K562 (cell line): Measurements from ENCODE around the gene U2AF1L4. TPM values are rescaled to one million over a fixed set of nuclear protein-coding genes. Genes with fewer than 3 reads are reported as not detected.
A peak's percentile ranks its signal among the peaks of the same experiment; 100 is the strongest.

ENCODE experiments used
- AFF1 ChIP-seq, 2 experiments: fragments of 450-650 bp; IDR thresholded peaks; 2 replicates each; pipeline ENCODE4 v1.6.1; 2018; ENCODE audit warnings: mild to moderate bottlenecking in 2 of 2, low read depth in 1 of 2; ENCODE audit not compliant: partially characterized antibody in 2 of 2
- BHLHE40 ChIP-seq: IDR thresholded peaks from 2 replicates; pipeline ENCODE4 v1.6.1; 2011; ENCODE audit warnings: low read length, improper control_type of control experiment
- CXXC5 ChIP-seq: fragments of 250-450 bp; sonication (Bioruptor Pico); IDR thresholded peaks from 2 replicates; pipeline ENCODE4 v1.8.0; 2022; ENCODE audit warnings: inconsistent platforms, mild to moderate bottlenecking, moderate library complexity
- FOXP4 ChIP-seq: sonication (generic); formaldehyde crosslinking; IDR thresholded peaks from 2 replicates; pipeline ENCODE4 v1.8.0; 2022; ENCODE audit warnings: mild to moderate bottlenecking, missing genetic modification reagents, borderline replicate concordance
- HDAC1 ChIP-seq, 2 experiments: fragments of 450-650 bp; IDR thresholded peaks; 2 replicates each; pipeline ENCODE4 v1.6.1; 2016 to 2017; ENCODE audit warnings: inconsistent platforms in 1 of 2, mild to moderate bottlenecking in 1 of 2, moderate library complexity in 1 of 2
- L3MBTL2 ChIP-seq: fragments of 450-650 bp; IDR thresholded peaks from 2 replicates; pipeline ENCODE4 v1.6.1; 2016; ENCODE audit warnings: mild to moderate bottlenecking, moderate library complexity
- RBM25 ChIP-seq: fragments of 200-400 bp; formaldehyde crosslinking; IDR thresholded peaks from 2 replicates; pipeline ENCODE4 v1.6.1; 2018; ENCODE audit warnings: low read length, low read depth, moderate library complexity; ENCODE audit not compliant: severe bottlenecking
- ZNF143 ChIP-seq: sonication (generic); formaldehyde crosslinking; IDR thresholded peaks from 2 replicates; pipeline ENCODE4 v1.9.0; 2022; ENCODE audit warnings: mild to moderate bottlenecking, missing genetic modification reagents
- ZNF263 ChIP-seq: sonication (generic); formaldehyde crosslinking; IDR thresholded peaks from 2 replicates; pipeline ENCODE4 v1.8.0; 2022; ENCODE audit warnings: mild to moderate bottlenecking, missing genetic modification reagents, borderline replicate concordance
- ZNF354B ChIP-seq: fragments of 250-450 bp; sonication (Bioruptor Pico); IDR thresholded peaks from 2 replicates; pipeline ENCODE4 v1.4.0; 2020
- polyA plus RNA-seq, 8 experiments: library from polyadenylated mRNA; depleted of rRNA in 4 of 8; stranded (reverse) in 5 of 8; unstranded in 3 of 8; fragments of >200 nt; fragmentation: Nextera tagmentation in 2 of 8; fragmentation: Illumina TruSeq in 1 of 8; extraction: Ambion mirVana in 2 of 8; extraction: Trizol in 1 of 8; gene quantifications; 2 replicates each; pipeline versions ENCODE4 v1.2.1 to v1.2.3, GENCODE V29; 2011 to 2014; ENCODE audit warnings: inconsistent platforms in 1 of 8, missing spikeins in 1 of 8
- total RNA-seq, 7 experiments: library from RNA; depleted of rRNA in 6 of 7; stranded (reverse); fragments of >200 nt in 6 of 7; fragmentation: Illumina TruSeq in 2 of 7; extraction: Trizol in 2 of 7; gene quantifications; 2 replicates each; pipeline versions ENCODE4 v1.2.1 to v1.2.3, GENCODE V29; 2011 to 2021; ENCODE audit warnings: low replicate concordance in 1 of 7
- TF ChIP-seq, protein P1 (sequence below), 2 experiments: IDR thresholded peaks; 2 replicates each; pipeline ENCODE4 v1.6.1; 2011; ENCODE audit warnings: borderline replicate concordance in 1 of 2, control low read depth in 1 of 2, low read depth in 1 of 2, low read length in 1 of 2, mild to moderate bottlenecking in 1 of 2, mixed read lengths in 1 of 2, moderate library complexity in 1 of 2; ENCODE audit not compliant: insufficient read depth in 1 of 2, insufficient read length in 1 of 2, poor library complexity in 1 of 2, severe bottlenecking in 1 of 2; ENCODE audit errors: extremely low read depth in 1 of 2
- TF ChIP-seq, protein P2 (sequence below): sonication (generic); formaldehyde crosslinking; IDR thresholded peaks from 2 replicates; pipeline ENCODE4 v1.8.0; 2023; ENCODE audit warnings: mild to moderate bottlenecking, missing genetic modification reagents
- TF ChIP-seq, protein P3 (sequence below), 2 experiments: fragments of 450-650 bp; conservative IDR thresholded peaks; 2 replicates each; pipeline ENCODE4 v1.6.1; 2017; ENCODE audit warnings: mild to moderate bottlenecking in 2 of 2, moderate library complexity in 2 of 2

The U2AF1L4 gene
- total and polyA plus RNA-seq, 9 of the 15 experiments (the other 6 are each of a cell fraction or from before 2014, with no cell fraction given): 8.4 to 19.5 (median 12.6) TPM

GRCh38 chr19:35704218-35704617, 41.0 kb downstream of the U2AF1L4 start, which contains the start of gene ZBTB32 (continued):
- TF ChIP-seq FOXP4: peak; percentile 55; the same call in 1 of the 2 replicates
- TF ChIP-seq L3MBTL2: peak; percentile 99
- TF ChIP-seq, protein P1, sequence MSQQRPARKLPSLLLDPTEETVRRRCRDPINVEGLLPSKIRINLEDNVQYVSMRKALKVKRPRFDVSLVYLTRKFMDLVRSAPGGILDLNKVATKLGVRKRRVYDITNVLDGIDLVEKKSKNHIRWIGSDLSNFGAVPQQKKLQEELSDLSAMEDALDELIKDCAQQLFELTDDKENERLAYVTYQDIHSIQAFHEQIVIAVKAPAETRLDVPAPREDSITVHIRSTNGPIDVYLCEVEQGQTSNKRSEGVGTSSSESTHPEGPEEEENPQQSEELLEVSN (IDR thresholded peaks at IDR 0.05; ENCODE audit: borderline replicate concordance in 1 of 2, extremely low read depth in 1 of 2, insufficient read depth in 1 of 2, insufficient read length in 1 of 2, low read depth in 1 of 2, low read length in 1 of 2, poor library complexity in 1 of 2, severe bottlenecking in 1 of 2): peak; percentile 100
- TF ChIP-seq, protein P2, sequence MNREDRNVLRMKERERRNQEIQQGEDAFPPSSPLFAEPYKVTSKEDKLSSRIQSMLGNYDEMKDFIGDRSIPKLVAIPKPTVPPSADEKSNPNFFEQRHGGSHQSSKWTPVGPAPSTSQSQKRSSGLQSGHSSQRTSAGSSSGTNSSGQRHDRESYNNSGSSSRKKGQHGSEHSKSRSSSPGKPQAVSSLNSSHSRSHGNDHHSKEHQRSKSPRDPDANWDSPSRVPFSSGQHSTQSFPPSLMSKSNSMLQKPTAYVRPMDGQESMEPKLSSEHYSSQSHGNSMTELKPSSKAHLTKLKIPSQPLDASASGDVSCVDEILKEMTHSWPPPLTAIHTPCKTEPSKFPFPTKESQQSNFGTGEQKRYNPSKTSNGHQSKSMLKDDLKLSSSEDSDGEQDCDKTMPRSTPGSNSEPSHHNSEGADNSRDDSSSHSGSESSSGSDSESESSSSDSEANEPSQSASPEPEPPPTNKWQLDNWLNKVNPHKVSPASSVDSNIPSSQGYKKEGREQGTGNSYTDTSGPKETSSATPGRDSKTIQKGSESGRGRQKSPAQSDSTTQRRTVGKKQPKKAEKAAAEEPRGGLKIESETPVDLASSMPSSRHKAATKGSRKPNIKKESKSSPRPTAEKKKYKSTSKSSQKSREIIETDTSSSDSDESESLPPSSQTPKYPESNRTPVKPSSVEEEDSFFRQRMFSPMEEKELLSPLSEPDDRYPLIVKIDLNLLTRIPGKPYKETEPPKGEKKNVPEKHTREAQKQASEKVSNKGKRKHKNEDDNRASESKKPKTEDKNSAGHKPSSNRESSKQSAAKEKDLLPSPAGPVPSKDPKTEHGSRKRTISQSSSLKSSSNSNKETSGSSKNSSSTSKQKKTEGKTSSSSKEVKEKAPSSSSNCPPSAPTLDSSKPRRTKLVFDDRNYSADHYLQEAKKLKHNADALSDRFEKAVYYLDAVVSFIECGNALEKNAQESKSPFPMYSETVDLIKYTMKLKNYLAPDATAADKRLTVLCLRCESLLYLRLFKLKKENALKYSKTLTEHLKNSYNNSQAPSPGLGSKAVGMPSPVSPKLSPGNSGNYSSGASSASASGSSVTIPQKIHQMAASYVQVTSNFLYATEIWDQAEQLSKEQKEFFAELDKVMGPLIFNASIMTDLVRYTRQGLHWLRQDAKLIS (CRISPR knock-in tag): no peak
- TF ChIP-seq BHLHE40: 0 out of 2 replicates have a peak, but pooled peaks have one; percentile 18
- TF ChIP-seq, protein P3, sequence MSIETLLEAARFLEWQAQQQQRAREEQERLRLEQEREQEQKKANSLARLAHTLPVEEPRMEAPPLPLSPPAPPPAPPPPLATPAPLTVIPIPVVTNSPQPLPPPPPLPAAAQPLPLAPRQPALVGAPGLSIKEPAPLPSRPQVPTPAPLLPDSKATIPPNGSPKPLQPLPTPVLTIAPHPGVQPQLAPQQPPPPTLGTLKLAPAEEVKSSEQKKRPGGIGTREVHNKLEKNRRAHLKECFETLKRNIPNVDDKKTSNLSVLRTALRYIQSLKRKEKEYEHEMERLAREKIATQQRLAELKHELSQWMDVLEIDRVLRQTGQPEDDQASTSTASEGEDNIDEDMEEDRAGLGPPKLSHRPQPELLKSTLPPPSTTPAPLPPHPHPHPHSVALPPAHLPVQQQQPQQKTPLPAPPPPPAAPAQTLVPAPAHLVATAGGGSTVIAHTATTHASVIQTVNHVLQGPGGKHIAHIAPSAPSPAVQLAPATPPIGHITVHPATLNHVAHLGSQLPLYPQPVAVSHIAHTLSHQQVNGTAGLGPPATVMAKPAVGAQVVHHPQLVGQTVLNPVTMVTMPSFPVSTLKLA (conservative IDR thresholded peaks at IDR 0.05): peak; percentile 80 to 84
- peak in 1 of 2 experiments; percentile 40 for TF ChIP-seq AFF1 (IDR thresholded peaks at IDR 0.05; ENCODE audit: low read depth in 1 of 2, partially characterized antibody in 2 of 2)
- TF ChIP-seq ZNF143 (CRISPR knock-in tag): peak; percentile 66
- no peak for TF ChIP-seq ZNF354B (CRISPR knock-in tag)
- TF ChIP-seq HDAC1 (IDR thresholded peaks at IDR 0.05): peak in 1 of 2 experiments; percentile 91; a peak in 2 of 4 replicates
- TF ChIP-seq ZNF263 (CRISPR knock-in tag): peak; percentile 56; the same call in 1 of the 2 replicates
- peak; percentile 85 for TF ChIP-seq CXXC5 (CRISPR knock-in tag)
- peak; percentile 74 for TF ChIP-seq RBM25
